ENCODE results near the gene RNGTT.
"Not testable (repeated sequence)": the region's sequence is repeated elsewhere in the genome, so short reads cannot be mapped to it uniquely, and the experiment has no call there.

The RNGTT gene

GRCh38 chr6:88785478-88785877, 177.9 kb downstream of the RNGTT start:
- no peak for DNase-seq

- peak; percentile 75 for DNase-seq
Measured at GRCh38 chr6:88780714-88781389, 182.6 kb downstream of the RNGTT start.

GRCh38 chr6:88775866-88776571, 187.4 kb downstream of the RNGTT start:
- no peak for DNase-seq

- not testable (repeated sequence) for DNase-seq
Measured at GRCh38 chr6:88768114-88768513, 195.3 kb downstream of the RNGTT start.

- no peak for DNase-seq
Measured at GRCh38 chr6:88764081-88764480, 199.3 kb downstream of the RNGTT start.

GRCh38 chr6:88763160-88763559, 200.3 kb downstream of the RNGTT start:
- DNase-seq: no peak

- no peak for DNase-seq
Measured at GRCh38 chr6:88761237-88762031, 202.0 kb downstream of the RNGTT start.

GRCh38 chr6:88760091-88760490, 203.3 kb downstream of the RNGTT start:
- DNase-seq: no peak

GRCh38 chr6:88750936-88751335, 212.5 kb downstream of the RNGTT start:
- DNase-seq: no peak

- DNase-seq: no peak
Measured at GRCh38 chr6:88749849-88750248, 213.6 kb downstream of the RNGTT start.

- DNase-seq: no peak
Measured at GRCh38 chr6:88748141-88748540, 215.3 kb downstream of the RNGTT start.

- no peak for DNase-seq
Measured at GRCh38 chr6:88741939-88742338, 221.5 kb downstream of the RNGTT start.

- DNase-seq: no peak
Measured at GRCh38 chr6:88741071-88741470, 222.3 kb downstream of the RNGTT start.

GRCh38 chr6:88734544-88734943, 228.9 kb downstream of the RNGTT start:
- no peak for DNase-seq

GRCh38 chr6:88730611-88731011, 232.8 kb downstream of the RNGTT start:
- no peak for DNase-seq

GRCh38 chr6:88728756-88729155, 234.7 kb downstream of the RNGTT start:
- DNase-seq: no peak

- not testable (repeated sequence) for DNase-seq
Measured at GRCh38 chr6:88726409-88726808, 237.0 kb downstream of the RNGTT start.

- DNase-seq: no peak
Measured at GRCh38 chr6:88725111-88725975, 238.1 kb downstream of the RNGTT start.

- DNase-seq: no peak
Measured at GRCh38 chr6:88722686-88723085, 240.7 kb downstream of the RNGTT start.

GRCh38 chr6:88716399-88716798, 247.0 kb downstream of the RNGTT start:
- DNase-seq: not testable (repeated sequence)

- DNase-seq: no peak
Measured at GRCh38 chr6:88712243-88712936, 251.0 kb downstream of the RNGTT start.

GRCh38 chr6:88709819-88710246, 253.6 kb downstream of the RNGTT start:
- no peak for DNase-seq
